GM06990 (cell line): ENCODE measurements around the gene RHD.

Source experiments
- DNase-seq: peaks from one replicate; pipeline ENCODE4 v3.0.0-alpha.2; 2011; ENCODE audit not compliant: insufficient read length; ENCODE audit errors: extremely low read depth
- H3K27me3 ChIP-seq: replicated peaks from 2 replicates; pipeline ENCODE4 v1.6.0; 2011; ENCODE audit warnings: low read length; ENCODE audit not compliant: control insufficient read depth, insufficient read depth
- H3K36me3 ChIP-seq: 2 replicates; pipeline ENCODE4 v1.5.1; 2011; ENCODE audit warnings: low read length; ENCODE audit not compliant: control insufficient read depth, insufficient read depth
- H3K4me3 ChIP-seq: replicated peaks from 2 replicates; pipeline ENCODE4 v1.5.1; 2011; ENCODE audit warnings: low read depth, mild to moderate bottlenecking, control low read depth, low read length
- TF ChIP-seq, protein P1 (sequence below): IDR thresholded peaks from 2 replicates; pipeline ENCODE4 v1.5.1; 2011; ENCODE audit warnings: low read length, control low read depth, mild to moderate bottlenecking, inconsistent platforms; ENCODE audit not compliant: insufficient read depth, poor library complexity, severe bottlenecking

The RHD gene

GRCh38 chr1:25347556-25347955 lies 75.2 kb downstream of the RHD start:
- Histone ChIP-seq H3K4me3 (no peak overlapping the region), H3K36me3 (peaks cover 7% of the 10 kb centered on the region), H3K27me3 (no peaks in the 10 kb centered on the region)
- no peak for DNase-seq
- TF ChIP-seq, protein P1, sequence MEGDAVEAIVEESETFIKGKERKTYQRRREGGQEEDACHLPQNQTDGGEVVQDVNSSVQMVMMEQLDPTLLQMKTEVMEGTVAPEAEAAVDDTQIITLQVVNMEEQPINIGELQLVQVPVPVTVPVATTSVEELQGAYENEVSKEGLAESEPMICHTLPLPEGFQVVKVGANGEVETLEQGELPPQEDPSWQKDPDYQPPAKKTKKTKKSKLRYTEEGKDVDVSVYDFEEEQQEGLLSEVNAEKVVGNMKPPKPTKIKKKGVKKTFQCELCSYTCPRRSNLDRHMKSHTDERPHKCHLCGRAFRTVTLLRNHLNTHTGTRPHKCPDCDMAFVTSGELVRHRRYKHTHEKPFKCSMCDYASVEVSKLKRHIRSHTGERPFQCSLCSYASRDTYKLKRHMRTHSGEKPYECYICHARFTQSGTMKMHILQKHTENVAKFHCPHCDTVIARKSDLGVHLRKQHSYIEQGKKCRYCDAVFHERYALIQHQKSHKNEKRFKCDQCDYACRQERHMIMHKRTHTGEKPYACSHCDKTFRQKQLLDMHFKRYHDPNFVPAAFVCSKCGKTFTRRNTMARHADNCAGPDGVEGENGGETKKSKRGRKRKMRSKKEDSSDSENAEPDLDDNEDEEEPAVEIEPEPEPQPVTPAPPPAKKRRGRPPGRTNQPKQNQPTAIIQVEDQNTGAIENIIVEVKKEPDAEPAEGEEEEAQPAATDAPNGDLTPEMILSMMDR = no peak

DNA sequence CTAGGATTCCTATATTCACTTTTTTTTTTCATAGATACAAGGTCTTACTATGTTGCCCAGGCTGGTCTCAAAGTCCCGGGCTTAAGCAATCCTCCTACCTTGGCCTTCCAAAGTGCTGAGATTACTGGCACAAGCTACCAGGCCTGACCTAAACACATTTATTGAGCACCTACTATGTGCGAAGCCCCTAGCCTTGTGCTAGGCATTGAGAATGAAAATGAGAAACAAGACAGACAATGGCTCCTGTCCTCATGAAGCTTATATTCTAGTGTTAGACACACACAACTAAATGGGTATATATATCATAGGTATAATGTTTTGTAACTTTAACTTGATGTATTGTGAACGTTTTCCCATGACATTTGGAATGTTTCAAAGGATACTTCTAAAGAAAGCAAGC lies 77.3 kb downstream of the RHD start:
- no peak for DNase-seq
- TF ChIP-seq, protein P1 = no peak
- Histone ChIP-seq H3K27me3 (no peaks in the 10 kb centered on the region), H3K36me3 (peaks cover 6% of the 10 kb centered on the region), H3K4me3 (no peak overlapping the region)

DNA sequence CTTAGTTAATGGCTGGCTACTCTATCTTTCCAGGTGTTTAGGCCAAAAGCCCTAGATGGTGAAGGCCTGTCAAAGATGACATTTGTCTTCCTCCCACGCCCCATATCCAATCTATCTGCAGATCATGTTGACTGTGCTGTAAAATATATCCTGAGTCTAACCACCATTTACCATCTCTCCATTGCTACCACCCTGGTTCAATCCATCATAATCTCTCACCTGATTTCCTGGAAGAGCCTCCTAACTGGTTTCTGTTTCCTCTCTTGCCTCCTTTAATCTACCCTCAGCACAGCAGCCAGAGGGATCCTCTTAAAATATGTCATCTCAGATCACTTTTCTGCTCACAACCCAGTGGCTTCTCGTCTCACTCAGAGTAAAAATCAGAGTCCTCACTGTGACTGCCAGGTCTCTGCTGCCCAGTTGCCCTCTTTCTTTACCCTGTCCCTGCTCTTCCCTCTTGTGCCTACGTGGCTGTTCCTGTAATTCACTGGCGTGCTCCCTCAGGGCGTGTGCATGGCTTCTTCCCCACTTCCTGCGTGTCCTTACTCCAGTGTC lies 83.6 kb downstream of the RHD start:
- Histone ChIP-seq H3K4me3 (no peak overlapping the region), H3K27me3 (no peaks in the 10 kb centered on the region), H3K36me3 (peaks cover 9% of the 10 kb centered on the region)
- no peak for DNase-seq
- TF ChIP-seq, protein P1 = no peak

DNA sequence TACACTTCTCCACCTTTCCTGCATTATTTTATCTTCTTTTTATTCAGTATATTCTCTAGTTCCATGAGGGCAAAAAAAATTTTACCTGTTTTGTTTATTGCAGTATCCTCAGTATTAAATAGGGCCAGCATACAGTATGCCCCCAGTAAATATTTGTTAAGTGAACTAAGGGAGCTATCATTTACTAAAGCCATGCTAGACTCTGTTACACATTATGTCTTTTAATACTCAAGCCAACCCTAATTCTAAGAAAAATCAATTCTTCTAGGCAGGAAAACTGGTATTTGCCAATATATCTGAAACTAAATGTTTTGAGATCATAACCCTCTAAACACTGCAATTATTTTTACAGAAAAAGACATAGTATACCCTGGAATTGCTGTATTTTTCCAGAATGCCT lies 84.1 kb downstream of the RHD start:
- Histone ChIP-seq H3K36me3 (peaks cover 11% of the 10 kb centered on the region), H3K4me3 (no peak overlapping the region), H3K27me3 (no peaks in the 10 kb centered on the region)
- TF ChIP-seq, protein P1 = no peak
- no peak for DNase-seq

- DNase-seq = no peak
- TF ChIP-seq, protein P1 = no peak
- H3K36me3 ChIP-seq = peaks cover 11% of the 10 kb centered on the region
- H3K4me3 ChIP-seq = no peak overlapping the region
- no peaks in the 10 kb centered on the region for H3K27me3 ChIP-seq
Observed at GRCh38 chr1:25356848-25357247, 84.5 kb downstream of the RHD start.
